ENCODE results near the gene METAP1.
"Not testable (repeated sequence)": the region's sequence is repeated elsewhere in the genome, so short reads cannot be mapped to it uniquely, and the experiment has no call there.

DNA sequence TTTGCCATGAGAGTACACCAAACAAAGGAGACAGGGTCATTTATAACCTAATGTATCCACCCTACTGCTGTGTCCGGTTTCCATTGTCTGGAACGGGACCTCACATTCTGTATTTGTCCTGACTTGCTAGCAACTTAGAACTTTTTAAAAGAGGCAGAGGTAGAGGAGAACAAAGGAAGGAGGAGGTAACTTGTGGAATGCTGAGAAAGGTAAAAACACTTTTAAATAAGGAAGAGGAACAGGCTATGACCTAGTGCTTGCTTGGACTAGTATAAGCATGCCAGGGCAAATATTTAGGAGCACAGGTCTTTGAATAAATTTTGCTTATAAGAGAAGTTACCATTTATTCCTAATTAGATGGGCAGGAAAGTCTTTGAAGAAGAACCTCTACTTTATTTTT, 96.3 kb downstream of the METAP1 start:
- TF ChIP-seq, protein P1, sequence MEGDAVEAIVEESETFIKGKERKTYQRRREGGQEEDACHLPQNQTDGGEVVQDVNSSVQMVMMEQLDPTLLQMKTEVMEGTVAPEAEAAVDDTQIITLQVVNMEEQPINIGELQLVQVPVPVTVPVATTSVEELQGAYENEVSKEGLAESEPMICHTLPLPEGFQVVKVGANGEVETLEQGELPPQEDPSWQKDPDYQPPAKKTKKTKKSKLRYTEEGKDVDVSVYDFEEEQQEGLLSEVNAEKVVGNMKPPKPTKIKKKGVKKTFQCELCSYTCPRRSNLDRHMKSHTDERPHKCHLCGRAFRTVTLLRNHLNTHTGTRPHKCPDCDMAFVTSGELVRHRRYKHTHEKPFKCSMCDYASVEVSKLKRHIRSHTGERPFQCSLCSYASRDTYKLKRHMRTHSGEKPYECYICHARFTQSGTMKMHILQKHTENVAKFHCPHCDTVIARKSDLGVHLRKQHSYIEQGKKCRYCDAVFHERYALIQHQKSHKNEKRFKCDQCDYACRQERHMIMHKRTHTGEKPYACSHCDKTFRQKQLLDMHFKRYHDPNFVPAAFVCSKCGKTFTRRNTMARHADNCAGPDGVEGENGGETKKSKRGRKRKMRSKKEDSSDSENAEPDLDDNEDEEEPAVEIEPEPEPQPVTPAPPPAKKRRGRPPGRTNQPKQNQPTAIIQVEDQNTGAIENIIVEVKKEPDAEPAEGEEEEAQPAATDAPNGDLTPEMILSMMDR (IDR thresholded peaks at IDR 0.05) = not testable (repeated sequence)
- TF ChIP-seq POLR2A (IDR thresholded peaks at IDR 0.05) = not testable (repeated sequence)
